HEK293 (cell line): ENCODE data around the gene SPNS1.

Experiments used
- CTCF ChIP-seq: fragments of 450-650 bp; formaldehyde crosslinking; IDR thresholded peaks from 2 replicates; pipeline ENCODE4 v1.5.1; 2016; ENCODE audit warnings: missing biosample characterization, missing genetic modification characterization
- HOXA7 ChIP-seq: sonication (generic); formaldehyde crosslinking; IDR thresholded peaks from 2 replicates; pipeline ENCODE4 v1.8.1; 2022; ENCODE audit warnings: missing genetic modification reagents, borderline replicate concordance
- MEIS1 ChIP-seq: sonication (generic); formaldehyde crosslinking; IDR thresholded peaks from 2 replicates; pipeline ENCODE4 v1.8.1; 2022; ENCODE audit warnings: missing genetic modification reagents, mild to moderate bottlenecking, borderline replicate concordance
- ZBTB26 ChIP-seq: fragments of 450-650 bp; formaldehyde crosslinking; optimal IDR thresholded peaks from 2 replicates; pipeline ENCODE3; 2016; ENCODE audit warnings: missing biosample characterization, mild to moderate bottlenecking, missing genetic modification characterization
- ZNF184 ChIP-seq: fragments of 450-650 bp; IDR thresholded peaks from 2 replicates; pipeline ENCODE4 v1.5.1; 2018; ENCODE audit warnings: missing biosample characterization, mild to moderate bottlenecking, missing genetic modification characterization
- ZNF350 ChIP-seq: fragments of 450-650 bp; formaldehyde crosslinking; IDR thresholded peaks from 2 replicates; pipeline ENCODE4 v1.5.0; 2017; ENCODE audit warnings: missing biosample characterization, mild to moderate bottlenecking, missing genetic modification characterization
- ZNF354C ChIP-seq: fragments of 450-650 bp; formaldehyde crosslinking; IDR thresholded peaks from 2 replicates; pipeline ENCODE4 v1.5.1; 2016; ENCODE audit warnings: missing biosample characterization, missing genetic modification characterization, low read depth, borderline replicate concordance
- ZNF639 ChIP-seq: fragments of 450-650 bp; formaldehyde crosslinking; IDR thresholded peaks from 2 replicates; pipeline ENCODE4 v1.5.1; 2016; ENCODE audit warnings: missing biosample characterization, missing genetic modification characterization
- ZNF701 ChIP-seq: fragments of 450-650 bp; formaldehyde crosslinking; IDR thresholded peaks from 2 replicates; pipeline ENCODE4 v1.5.1; 2016; ENCODE audit warnings: missing biosample characterization, missing genetic modification characterization
- ZNF76 ChIP-seq: fragments of 450-650 bp; formaldehyde crosslinking; IDR thresholded peaks from 2 replicates; pipeline ENCODE4; 2016; ENCODE audit warnings: low read depth, missing biosample characterization, missing genetic modification characterization, borderline replicate concordance

- TF ChIP-seq CTCF (tag by site-specific recombination), result no peak
- no peak for TF ChIP-seq ZBTB26 (tag by site-specific recombination)
- no peak for TF ChIP-seq ZNF350
- no peak for TF ChIP-seq MEIS1 (CRISPR knock-in tag)
- TF ChIP-seq ZNF701 (tag by site-specific recombination), result no peak
- TF ChIP-seq ZNF354C (tag by site-specific recombination), result no peak
- TF ChIP-seq ZNF639 (tag by site-specific recombination), result no peak
- no peak for TF ChIP-seq ZNF184 (tag by site-specific recombination)
- TF ChIP-seq HOXA7 (CRISPR knock-in tag), result no peak
- no peak for TF ChIP-seq ZNF76
Measured at GRCh38 chr16:28986492-28986891, 11.9 kb downstream of the SPNS1 start.
